Suppressor macrophage treated with lipopolysaccharide for 1 hour (primary cell): ENCODE data around the gene TLNRD1.

ENCODE experiments used
- DNase-seq, 3 donors: peaks; one replicate each; pipeline ENCODE4 v3.0.0-alpha.2; 2020 to 2022

The TLNRD1 gene

DNA sequence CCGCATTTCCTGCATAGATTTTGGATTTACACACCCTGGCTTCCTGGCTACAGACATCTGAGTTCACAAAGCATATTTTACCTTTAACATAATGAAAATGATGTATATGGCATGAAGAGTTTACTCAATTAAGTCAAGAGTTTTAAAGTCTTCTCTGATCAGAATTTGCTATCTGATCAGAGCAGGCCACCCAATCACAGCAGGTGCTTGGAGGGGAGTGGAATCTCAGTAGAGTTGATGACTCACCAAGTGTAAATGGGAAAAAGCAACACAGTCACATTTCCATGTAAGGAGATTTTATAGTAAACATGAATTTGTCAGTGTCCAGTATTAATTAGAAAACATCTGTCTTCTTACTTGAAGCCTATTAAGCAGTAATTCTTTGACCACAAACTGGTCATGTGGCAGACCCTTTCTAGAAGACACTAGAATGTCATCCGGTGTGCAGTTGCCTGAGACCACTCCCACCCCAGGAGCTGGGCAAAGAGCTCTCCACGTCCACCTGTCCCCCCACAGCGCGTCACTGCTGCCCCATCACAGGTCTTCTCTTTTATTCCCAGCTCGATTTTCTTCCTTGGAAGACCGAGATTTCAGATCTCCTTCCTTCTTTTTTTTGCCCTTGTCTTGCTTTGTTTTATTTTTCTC is 21.9 kb upstream of the TLNRD1 start:
- DNase-seq: no peak

DNA sequence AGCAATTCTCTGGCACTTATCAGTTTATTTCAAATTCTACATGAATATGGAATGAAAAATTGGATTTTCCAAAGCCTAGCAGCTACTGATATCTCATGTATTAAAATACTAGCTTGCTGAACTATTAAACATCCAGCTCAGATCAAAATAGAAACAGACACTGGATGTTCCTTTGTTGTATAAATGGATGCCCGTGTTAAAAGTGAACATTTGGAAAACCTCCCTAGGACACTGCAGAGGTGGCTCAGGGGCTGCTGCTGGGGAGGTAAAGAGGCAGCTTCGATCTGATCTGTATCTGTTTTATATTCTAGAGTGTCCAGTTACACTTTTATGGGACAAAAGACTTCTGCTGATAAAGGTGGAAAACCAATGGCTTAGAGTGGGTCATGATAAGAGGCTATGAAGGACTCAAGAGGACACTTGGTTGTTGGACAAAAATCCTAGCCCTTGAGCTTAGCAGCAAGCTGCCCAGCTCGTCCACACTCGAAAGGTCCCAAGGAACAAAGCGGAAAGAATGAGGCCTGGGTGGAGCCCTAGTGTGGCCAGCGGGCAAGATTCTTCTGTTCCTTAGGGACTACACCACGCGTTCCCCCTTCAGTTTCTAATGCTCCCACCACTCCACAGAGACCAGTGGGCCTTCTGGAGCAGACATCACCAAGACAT is 21.1 kb upstream of the TLNRD1 start:
- no peak for DNase-seq

DNA sequence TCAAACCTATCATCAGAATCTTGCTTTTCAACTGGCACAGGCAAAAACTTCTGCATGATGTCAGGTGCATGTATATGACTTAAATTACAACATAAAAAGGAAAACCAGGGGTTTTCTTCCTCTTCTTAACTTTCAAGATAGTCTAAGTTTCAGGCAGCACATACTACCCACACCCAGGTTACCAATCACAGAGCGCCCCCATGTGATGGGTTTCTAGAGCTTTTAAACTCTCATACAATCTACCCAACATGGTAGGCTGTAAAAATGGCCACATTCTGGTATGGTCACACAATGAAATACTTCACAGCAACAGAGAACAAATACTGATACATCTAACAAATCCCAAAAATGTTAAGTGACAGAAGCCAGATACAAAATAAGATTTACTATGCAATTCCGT is 18.5 kb upstream of the TLNRD1 start:
- peak in 2 of 3 donors; percentile 39 to 51 for DNase-seq

DNA sequence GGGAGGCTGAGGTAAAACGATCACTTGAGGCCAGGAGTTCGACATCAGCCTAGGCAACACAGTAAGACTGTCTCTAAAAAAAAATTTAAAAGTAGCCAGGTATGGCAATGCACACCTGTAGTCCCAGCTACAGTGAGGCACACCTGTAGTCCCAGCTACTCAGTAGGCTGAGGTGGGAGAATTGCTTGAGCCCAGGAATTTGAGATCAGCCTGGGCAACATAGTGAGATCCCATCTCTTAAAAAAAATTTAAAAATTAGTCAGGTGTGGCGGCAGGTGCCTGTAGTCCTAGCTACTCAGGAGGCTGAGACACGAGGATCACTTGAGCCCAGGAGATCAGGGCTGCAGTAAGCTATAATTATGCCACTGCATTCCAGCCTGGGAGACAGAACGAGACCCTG is 17.9 kb upstream of the TLNRD1 start:
- DNase-seq: no peak

DNA sequence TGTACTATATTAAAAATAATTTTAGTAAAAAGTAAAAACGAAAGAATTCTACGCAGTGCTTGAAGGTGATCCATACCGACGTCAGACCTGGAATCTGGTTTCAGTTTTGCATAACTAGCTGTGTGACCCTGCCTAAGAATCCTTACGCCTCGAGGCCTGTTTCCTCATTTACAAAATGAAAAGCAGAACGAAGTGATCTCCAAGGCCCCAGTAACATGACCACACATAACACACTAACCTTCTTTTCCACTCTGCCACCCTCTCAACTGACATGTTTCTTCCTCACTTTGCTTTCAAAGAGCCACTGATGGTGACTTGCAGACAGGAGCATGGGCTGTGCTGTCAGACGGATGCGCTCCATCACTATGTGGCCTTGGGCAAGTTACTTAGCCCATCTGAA is 15.9 kb upstream of the TLNRD1 start:
- DNase-seq: peak; percentile 88 to 96 (median 94)

DNA sequence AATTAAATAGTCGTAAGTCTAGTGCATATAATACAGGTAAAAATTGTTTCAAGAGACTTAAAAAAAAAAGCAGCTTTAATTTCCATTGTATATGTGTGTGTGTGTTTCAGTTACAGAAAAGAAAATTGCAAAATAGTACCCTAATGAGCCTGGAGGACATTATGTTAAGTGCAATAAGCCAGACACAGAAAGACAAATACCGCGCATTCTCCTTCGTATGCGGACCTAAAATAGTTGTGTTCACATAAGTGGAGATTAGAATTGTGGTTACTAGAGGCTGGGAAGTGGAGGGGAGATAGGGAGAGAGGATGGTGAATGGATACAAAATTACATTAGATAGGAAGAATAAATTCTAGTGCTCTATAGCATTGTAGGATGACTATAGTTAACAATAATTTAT is 14.7 kb upstream of the TLNRD1 start:
- no peak for DNase-seq

DNA sequence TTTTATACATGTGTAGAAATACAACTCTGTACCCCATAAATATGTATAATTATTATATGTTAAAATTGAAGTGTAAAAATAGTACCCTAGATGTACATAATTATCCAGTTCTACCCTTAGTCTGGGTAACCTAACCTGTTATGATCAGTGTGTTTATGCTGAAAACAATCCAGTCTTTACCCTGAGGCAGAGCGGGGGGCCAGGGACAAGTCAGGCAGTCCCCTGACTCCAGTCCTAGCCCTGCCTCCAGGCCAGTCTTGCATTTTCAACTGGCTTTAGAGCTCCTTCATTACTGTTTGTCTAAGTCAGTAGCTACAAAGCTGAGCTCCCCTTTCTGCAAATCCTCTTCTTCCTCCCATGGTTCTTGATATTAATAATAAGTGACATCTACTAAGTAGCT is 14.2 kb upstream of the TLNRD1 start:
- DNase-seq: no peak

DNA sequence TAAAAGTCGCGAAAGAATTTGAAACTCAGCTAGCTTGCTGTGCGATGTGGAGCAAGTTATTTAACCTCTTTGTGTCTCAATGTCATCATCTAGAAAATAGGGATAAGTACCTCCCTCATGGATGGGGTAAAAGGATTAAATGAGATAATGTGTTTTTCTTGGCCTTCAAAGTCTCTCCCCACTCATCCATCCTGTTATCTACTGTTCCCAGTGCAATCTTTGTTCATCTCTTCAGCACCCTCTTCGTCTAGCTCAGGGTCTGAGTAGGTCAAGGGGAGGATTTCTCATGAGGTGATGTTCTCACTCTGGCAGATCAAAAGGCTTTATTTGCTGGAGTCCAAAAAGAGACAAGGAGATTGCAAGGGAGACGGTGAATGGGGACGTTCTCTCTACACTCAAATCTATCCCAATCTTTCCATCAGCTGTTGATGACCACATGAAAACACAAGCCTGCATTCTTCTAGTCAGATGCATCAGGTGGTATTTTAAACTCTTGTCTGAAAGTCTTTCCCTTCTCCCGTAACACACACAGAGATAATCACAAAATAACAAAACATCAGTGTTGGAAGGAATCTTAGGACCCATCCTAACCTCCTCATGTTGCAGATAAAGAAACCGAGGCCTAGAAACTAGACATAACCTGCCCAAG is 12.5 kb upstream of the TLNRD1 start:
- no peak for DNase-seq

DNA sequence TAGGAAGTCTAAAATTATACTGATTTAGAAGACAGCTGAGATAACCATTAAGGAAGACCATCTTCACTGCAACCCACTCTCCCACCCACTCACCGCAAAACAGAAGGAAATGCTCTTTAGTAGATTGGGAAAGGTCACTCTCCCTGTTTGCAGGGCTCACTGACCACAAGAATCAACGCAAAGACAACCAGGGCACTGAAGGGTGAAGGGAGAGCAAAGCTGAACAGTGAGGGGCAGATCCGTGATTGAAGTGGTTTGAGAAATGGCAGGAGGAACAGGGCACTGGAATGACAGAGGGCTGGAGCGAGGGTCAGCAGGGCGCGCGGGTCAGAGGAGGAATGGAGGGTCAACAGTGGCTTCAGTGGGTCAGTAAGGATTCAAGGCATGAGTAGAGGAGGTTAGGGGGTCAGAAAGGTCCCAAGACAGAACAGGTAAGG is 11.6 kb upstream of the TLNRD1 start:
- DNase-seq: peak; percentile 62 to 79 (median 71)

DNA sequence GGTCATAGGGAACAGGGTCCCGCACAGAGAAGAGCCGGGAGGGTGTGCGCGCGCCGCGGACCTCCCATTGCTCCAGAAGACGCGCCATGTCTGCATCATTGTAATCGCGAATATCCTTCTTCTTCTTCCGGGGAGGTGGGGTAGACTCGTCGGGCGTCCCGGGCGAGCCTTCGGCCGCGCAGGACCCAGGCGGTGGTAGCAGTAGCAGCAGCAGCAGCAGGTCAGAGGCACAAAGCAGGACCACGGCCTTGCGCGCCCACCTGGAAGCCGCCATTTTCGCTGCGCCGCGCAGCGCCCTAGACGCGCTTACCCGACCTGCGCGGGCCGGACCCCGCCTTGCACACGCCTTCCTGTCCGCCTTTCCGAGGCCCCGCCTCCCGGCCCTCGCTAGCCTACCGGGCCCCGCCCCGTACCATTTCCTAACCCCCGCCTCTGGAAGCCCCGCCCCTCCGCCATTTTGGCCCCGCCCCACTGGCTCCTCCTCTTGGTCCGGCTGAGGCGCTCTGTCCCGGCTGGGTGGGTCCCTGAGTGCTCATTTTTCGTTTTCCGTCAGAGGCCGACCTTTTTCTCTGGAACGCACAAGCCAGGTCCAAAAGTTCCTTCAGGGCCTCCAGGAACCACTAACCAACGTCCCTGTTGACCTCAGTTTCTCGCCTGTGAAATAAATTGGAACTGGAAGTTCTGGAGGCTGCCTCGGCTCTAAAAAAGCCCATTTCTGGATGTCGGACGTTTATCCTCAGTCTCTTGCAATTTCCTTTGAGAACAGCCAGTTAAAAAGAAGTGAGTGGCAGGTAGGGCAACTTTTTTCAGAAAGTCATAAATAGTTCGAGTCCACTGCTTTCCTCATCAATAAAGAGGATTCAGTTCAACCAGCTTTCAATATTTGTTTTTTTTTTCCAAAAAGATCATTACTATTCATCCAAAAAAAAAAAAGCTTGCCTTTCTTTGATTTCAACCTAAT is 10.9 kb upstream of the TLNRD1 start, which contains the start of gene MESD:
Gene MESD, minus strand, starts transcription at position 302 of the 961 bp plus-strand sequence. Its CDS starts 28 bp downstream, at position 274.
- peak; percentile 96 to 99 (median 98) for DNase-seq

DNA sequence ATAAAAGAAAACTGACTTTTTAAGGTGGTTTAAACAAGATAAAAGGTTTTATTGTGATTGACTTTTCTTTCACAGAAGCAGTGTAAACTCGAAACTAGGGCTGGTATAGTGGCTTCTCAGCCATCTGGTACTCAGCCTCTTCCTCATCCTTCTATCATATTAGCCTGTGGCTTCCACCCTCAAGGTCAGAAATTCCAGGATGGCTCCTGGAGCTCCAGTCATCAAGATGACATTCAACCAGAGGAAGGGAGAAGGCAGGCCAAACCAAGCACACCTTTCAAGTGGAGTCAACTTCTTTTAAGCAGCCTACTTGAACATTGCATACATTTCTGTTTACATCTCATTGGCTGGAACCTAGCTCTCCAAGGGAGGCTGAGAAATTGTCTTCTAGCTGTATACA is 9.8 kb upstream of the TLNRD1 start:
- DNase-seq: no peak

DNA sequence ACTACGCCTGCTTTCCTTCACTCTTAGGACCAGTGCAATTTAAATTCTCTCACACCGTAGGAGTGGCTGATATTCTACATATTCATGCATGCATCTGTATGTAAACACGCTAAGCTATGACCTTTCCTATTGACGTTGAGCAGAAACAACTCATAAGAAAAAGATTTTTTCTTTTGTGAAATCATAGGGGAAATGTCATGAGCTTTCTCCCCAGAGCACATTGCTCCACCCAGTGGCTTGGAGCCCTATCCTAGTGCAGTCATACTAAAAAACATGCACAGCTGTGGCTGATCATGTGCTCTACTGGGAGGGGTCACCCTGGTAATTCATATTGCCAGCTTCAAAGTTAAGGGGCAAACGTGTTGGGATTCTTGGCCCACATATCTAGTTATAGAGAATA is 9.3 kb upstream of the TLNRD1 start:
- peak; percentile 78 to 83 (median 80) for DNase-seq

DNA sequence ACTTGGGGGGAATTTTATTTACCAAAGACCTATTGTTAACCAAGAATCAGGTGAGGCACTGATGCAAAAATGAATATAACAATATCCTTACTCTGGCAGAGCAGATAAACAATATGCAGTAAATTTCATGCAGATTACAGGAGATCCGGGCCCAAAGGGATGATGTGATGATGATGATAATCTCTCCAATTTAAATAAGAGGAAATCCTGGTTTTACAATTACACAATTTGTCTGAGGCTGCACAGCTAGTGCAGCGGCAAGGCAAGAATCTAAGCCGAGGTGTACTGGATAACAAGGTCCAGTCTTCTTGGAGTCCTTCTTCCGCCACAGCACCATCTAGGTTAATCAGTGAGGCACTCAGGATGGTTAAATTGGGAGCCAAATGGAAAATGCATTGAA is 8.7 kb upstream of the TLNRD1 start:
- peak; percentile 23 to 53 (median 42) for DNase-seq

DNA sequence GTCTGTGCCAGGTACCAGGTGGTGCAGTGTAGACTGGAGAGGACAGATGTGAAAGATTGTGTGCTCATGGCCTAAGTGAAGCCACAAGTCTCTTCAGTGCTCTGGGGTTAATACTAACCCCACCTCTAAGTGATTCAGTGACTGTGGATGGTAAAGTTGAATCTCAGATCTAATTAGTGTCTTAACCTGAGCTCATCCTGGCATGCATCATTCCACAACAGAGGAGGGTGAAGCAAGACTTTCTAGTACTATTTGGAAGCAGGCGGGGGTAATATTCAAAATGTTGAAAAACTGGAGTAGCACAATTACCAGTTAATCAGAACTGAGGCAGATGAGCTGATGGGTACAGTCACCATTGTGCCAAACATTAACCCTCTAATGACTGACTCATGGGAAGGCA is 8.3 kb upstream of the TLNRD1 start:
- DNase-seq: no peak

DNA sequence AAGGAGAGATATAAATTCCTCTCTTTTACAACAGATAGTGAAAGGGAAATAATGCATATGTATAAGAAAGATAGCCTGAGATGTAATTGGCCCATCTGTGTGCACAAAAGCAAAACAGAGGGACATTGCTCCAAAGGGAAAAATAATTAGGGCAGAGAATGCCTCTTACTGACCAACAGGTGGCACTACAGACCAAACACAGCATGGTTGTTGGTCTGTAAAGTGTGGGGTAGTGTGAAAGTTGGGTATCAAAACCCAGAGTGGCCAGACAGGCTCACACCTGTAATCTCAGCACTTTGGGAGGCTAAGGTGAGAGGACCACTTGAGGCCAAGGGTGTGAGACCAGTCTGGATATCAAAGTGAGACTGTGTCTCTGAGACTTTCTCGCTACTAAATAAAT is 4.5 kb upstream of the TLNRD1 start:
- peak; percentile 41 to 59 (median 51) for DNase-seq

DNA sequence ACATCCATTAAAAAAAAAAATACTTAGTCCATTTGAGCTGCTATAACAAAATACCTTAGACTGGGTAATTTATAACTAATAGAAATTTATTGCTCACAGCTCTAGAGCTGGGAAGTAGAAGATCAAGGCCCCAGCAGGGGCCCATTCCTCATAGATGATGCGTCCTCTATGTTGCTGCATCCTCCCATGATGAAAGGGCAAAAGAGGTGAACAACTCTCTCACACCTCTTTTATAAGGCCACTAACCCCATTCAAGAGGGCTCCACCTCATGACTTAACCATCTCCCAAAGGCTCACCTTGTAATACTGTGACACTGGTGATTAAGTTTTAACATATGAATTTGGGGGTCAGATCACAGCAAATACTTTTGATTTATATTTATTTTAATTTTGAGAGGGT is 3.0 kb upstream of the TLNRD1 start:
- no peak for DNase-seq

DNA sequence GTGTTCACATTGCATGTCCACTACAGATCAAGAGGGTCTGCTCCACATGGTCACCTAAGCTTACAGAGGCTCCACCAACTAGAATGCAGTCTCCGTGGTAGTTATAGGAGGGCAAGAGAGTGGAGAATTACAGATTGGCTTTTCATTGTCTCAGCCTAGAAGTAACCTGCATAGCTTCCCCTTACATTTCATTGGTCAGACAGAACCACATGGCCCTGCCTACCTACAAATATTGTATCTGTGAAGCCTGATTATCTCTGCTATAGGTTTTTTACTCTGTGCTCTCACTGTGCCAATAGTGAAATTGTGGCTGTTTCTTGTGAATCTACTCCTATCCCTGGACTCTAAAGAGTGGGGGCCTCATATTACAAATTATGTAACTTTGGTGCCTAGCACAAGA is 2.5 kb upstream of the TLNRD1 start:
- no peak for DNase-seq

DNA sequence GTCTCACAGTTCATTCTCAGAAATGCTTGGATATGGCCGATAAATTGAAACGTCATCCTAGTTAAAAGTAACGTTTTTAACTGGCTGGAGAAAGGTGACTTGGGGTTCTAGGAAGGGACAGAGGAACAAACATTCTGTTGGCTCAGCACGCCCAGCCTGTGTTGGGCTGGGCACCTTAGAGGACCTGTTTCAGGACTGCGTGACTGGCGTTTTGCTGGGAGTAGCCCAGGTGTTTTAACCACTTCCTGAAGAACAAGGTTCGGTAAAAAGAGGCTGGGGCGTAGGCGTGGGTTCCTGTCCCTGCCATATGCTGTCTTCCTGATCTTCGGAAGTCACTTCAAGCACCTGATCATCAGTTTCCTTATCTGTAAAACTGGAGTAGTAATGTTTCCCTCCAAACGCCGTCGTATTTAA is 1.1 kb upstream of the TLNRD1 start:
- DNase-seq: peak in 1 of 3 donors; percentile 18

DNA sequence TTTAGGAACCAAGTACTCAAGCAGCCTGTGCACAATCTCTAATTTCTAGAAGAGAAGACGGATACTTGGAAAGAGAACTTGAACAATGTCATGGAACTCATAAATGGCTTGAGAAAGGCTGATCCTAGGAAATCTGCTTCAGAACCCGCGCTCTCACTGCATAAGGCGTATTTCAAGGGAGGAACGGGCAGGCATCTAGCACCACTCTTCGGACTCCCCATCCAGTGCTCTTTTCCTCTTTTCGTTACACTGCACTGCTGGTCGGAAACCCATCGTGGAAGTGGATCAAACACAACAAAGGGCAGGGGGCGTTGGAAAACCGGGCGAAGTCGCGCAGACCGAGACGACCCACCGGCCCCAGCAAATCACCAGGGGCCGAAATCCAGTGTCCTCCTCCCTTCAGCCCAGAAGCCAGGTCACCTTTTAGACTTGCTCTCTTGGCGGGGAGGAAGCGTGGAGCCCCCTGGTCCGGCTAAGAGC is 539 bp upstream of the TLNRD1 start:
- DNase-seq: peak in 2 of 3 donors; percentile 31 to 41

DNA sequence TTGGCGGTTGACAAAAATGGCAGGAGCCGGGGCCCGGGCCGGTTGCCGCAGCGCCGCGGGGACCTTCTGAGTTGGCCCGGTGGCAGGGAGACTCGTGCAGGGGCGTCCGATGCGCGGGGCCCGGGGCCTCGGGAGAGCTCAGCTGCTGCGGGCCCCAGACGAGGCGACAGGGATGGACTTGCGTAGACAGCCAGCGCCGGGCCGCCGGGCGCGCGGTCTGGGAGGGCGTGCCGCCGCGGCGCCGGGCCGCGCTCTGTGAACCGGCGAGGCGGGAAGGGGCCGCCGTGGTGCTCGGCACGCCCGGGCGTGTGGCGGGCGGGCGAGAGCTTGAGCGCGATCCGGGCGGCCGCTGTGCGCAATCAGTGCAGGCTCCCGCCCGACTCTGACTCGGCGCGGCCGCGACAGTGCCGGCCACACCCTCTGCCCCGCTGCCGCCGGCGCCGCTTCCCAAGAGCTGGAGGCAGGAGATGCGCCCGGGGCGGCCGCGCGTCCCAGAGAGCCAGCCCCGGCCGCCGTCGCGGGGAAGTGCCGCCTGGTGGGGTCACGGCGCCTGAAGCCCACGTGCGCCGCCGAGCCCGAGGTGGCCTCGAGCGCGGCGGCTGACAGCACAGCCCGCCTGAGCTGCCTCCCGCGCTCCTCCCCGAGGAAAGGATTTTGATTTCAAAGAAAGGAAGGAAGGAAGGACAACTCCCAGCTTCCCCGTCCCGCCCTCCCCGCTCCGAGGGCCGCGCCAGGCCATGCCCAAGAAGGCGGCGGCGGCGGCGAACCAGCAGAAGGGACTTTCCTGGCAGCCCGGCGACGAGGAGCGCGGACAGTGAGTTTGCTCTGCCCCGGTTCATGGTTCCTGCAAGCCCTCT is 657 bp downstream of the TLNRD1 start:
- DNase-seq: peak; percentile 84 to 93 (median 87)

DNA sequence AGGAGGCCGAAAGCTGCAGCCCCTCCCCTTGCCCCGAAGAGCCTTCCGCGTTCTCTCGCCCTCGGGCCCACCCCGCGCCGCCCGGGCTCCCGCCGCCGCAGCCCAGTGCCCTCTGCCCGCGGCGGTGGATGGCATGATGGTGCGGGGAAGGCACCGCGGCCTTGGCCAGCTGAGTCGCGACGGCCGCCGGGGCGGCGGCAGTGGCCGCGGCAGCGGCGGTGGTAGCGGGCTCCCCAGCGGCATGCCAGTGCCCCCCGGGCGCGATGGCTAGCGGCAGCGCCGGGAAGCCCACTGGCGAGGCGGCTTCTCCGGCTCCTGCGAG is 1.2 kb downstream of the TLNRD1 start:
- no peak for DNase-seq
